ENCODE results near the gene SKI.

Gene SKI

GRCh38 chr1:2342384-2343022 is 114.4 kb downstream of the SKI start:
- no peak for DNase-seq

- no peak for DNase-seq
Measured at GRCh38 chr1:2343023-2343935, 115.2 kb downstream of the SKI start.

- no peak for DNase-seq
Measured at GRCh38 chr1:2344121-2344681, 116.1 kb downstream of the SKI start.

- DNase-seq, result no peak
Measured at GRCh38 chr1:2344744-2345296, 116.7 kb downstream of the SKI start.

GRCh38 chr1:2345297-2346075 is 117.4 kb downstream of the SKI start:
- DNase-seq, result no peak

GRCh38 chr1:2346691-2347408 is 118.7 kb downstream of the SKI start:
- no peak for DNase-seq

- no peak for DNase-seq
Measured at GRCh38 chr1:2347409-2347785, 119.3 kb downstream of the SKI start.

- no peak for DNase-seq
Measured at GRCh38 chr1:2347896-2348295, 119.8 kb downstream of the SKI start.

- no peak for DNase-seq
Measured at GRCh38 chr1:2348346-2349325, 120.5 kb downstream of the SKI start.

GRCh38 chr1:2349806-2350205 is 121.7 kb downstream of the SKI start:
- DNase-seq, result no peak

GRCh38 chr1:2350501-2350900 is 122.4 kb downstream of the SKI start:
- DNase-seq, result no peak

- DNase-seq, result no peak
Measured at GRCh38 chr1:2350911-2351655, 123.0 kb downstream of the SKI start.

GRCh38 chr1:2351723-2352122 is 123.6 kb downstream of the SKI start:
- no peak for DNase-seq

- no peak for DNase-seq
Measured at GRCh38 chr1:2352341-2352896, 124.3 kb downstream of the SKI start.

- no peak for DNase-seq
Measured at GRCh38 chr1:2352897-2353550, 124.9 kb downstream of the SKI start.

- no peak for DNase-seq
Measured at GRCh38 chr1:2353551-2354438, 125.7 kb downstream of the SKI start.

GRCh38 chr1:2354511-2355372 is 126.6 kb downstream of the SKI start:
- DNase-seq, result peak; percentile 48
